ENCODE measurements around the gene SLC30A2.

Gene SLC30A2

GRCh38 chr1:26038477-26038876 is 7.4 kb downstream of the SLC30A2 start:
- no peak for DNase-seq

DNA sequence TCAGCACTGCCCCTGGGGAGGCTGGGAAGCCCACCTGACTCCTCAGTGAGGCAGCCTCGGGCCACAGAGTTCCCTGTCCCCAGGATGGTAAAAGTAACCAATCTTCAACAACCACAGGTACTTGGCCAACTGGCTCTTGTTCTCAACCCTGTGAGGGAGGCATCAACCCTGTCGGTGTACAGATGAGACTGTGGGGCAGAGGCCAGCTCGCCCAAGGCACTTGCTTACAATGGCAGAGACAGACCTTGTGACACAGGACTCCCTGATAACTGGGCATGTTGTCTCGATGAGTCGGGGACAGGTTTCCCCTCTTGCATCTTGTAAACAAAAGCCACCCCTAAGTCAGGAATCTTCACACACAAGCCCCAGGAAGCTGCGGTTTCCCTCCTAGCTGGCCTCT is 8.0 kb downstream of the SLC30A2 start:
- DNase-seq, result no peak

DNA sequence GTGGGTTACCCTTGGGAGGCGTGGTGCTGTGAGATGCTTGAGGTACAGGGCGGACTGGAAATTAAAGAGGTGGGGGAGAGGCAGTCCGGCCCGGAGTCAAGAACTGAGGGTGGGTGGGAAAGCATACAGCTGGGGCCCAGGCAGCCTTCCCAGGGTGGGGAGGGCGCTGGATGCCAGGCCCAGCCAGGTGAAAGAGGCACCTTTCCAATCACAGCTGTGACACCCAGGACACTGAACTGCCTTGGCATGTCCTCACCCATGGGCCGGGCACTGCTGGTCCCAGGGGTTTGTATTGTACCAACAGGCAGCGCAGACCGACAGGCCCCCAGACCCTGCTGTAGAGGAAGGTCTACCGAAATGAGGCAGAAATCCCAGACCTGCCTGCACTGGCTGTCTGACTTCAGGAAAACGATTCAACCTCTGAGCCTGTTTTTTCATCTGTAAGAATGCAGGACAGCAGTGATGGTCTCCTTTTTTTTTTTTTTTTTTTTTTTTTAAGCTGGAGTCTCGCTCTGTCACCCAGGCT is 9.1 kb downstream of the SLC30A2 start:
- no peak for DNase-seq

DNA sequence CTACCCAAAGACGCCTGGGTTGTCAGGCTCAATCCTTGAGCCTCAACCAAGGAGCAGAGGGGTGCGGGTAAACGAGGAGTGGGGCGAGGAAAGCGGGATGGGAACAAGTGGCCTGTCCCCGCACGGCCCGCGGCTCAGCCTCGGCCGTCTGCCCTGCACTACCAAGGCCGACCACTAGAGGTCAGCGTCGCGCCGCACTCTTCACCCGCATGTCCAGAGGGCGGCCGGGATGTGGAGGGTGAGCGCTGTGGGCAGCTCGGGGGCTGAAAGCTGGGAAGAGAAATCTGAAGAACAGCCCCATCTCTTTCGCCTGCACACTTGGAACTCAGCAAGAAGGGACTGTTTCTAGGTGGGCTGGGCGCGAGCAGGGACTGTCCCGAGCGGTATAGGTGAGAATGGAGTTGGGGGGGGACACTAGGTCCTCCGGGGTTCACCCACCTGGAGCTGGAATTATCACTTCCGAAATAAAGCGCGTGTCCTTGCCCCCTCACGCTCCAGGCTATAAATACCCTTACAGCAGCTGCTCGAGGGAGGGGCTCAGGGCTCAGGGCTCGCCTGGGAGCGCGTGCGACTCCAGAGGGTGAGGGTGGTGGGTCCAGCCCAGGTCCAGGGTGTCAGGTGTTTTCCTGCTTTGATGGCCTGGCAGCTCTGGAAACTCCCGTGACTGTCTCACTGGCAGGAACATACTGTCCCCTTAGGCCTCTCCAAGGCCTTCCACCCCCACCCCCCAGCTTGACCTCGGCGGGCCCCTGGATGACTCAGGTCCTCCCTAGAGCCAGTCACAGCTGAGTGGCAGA is 9.8 kb downstream of the SLC30A2 start:
- DNase-seq, result peak; percentile 77

GRCh38 chr1:26035203-26035958 is 10.5 kb downstream of the SLC30A2 start:
- peak; percentile 93 for DNase-seq

GRCh38 chr1:26034504-26035202 is 11.3 kb downstream of the SLC30A2 start:
- DNase-seq, result no peak

- no peak for DNase-seq
These were observed 13.1 kb downstream of the SLC30A2 start for GRCh38 chr1:26032656-26033357.

DNA sequence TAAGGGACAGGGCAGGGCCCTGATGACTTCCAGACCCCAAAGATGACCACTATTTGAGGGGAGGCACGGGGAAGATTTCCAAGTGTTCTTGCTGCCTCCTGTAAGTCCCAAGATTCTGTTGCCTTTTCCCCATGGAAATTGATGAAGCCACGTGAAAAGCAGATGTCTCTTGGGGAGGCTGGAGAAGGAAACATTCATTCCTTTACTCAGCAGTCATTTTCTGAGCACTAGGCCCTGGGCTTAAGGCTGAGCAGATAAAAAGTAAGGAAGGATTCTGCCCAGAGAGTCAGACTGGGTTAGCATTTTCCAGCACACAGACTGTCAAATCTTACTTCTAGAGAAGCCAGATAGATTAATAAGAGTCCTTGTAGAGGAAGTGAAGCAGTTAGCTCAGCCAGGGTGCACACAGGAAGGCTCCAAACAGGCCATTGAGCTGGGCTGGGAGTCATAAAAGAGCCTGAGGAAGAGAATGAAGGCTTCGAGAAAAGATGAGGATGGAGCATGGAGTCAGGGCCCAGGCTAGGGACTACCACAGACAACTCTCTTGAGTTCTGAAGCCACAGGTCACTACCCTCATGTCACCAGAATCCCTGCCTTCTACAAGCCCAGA is 14.2 kb downstream of the SLC30A2 start:
- no peak for DNase-seq

DNA sequence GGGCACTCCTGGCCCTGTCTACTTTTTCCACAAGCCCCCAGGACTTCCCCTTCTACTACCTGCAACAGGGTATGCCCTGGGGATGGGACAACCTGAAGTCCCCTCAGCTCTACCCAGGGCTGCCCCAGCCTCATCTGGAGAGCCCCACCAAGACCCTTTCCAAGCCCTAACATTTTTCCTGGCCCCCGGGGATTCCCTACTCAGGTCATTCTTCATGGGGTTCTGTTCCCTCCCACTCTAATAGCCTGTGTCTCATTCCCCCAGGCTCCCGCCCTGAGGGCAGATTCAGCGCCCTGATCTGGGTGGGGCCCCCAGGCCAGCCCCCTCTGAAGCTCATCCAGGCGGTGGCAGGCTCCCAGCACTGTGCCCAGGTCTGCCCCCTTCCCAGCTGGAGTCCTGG is 14.7 kb downstream of the SLC30A2 start:
- no peak for DNase-seq

- DNase-seq, result no peak
These were observed 15.9 kb downstream of the SLC30A2 start for GRCh38 chr1:26029864-26030481.

GRCh38 chr1:26029054-26029863 is 16.7 kb downstream of the SLC30A2 start:
- DNase-seq, result no peak

DNA sequence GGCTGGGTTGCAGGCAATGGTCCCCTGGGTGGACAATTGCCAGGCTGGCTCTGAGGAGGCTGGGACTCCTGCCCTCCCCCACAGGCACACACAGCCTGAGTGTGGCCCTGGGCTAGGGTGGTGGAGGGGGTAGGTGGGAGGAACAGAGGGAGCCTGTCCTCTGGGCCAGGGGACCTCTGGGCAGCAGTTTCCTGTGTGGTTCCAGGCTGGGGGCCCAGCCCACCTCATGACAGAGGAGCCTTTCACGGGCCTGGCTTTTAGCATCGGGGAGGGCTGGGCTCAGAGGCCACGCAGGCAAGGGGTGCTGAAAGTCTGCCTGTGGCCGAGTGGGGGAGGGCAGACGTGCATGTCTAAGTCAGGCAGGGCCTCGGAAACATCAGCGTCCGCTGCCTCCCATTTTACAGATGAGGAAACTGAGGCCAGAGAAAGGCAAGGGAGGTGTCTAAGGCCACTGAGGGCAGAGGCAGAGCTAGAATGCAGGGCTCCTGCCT is 17.4 kb downstream of the SLC30A2 start:
- DNase-seq, result no peak

GRCh38 chr1:26027716-26028489 is 18.0 kb downstream of the SLC30A2 start:
- DNase-seq, result no peak

DNA sequence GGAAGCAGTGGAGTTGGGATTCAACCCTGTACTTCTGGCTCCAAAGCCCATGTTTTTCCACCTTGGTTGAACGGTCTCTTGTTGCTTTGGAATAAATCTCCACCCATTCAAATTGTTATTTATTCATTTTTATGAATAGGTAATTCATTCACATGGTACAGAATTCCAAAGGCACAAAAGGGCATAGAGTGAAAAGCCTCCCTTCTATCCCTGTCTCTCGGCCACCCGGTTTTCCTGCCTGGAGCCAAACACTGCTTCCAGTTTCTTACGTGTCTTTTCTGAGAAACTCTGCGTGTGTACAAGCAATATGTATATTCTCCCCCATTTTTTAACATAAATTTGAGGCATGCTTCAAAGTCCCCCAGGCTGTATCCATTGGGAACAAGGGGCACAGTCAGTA is 20.4 kb downstream of the SLC30A2 start:
- no peak for DNase-seq

GRCh38 chr1:26025060-26025459 is 20.9 kb downstream of the SLC30A2 start:
- DNase-seq, result no peak

- DNase-seq, result no peak
These were observed 22.1 kb downstream of the SLC30A2 start for GRCh38 chr1:26023826-26024225.

- no peak for DNase-seq
These were observed 22.9 kb downstream of the SLC30A2 start for GRCh38 chr1:26023009-26023408.

- DNase-seq, result no peak
These were observed 23.5 kb downstream of the SLC30A2 start for GRCh38 chr1:26022404-26022779.

DNA sequence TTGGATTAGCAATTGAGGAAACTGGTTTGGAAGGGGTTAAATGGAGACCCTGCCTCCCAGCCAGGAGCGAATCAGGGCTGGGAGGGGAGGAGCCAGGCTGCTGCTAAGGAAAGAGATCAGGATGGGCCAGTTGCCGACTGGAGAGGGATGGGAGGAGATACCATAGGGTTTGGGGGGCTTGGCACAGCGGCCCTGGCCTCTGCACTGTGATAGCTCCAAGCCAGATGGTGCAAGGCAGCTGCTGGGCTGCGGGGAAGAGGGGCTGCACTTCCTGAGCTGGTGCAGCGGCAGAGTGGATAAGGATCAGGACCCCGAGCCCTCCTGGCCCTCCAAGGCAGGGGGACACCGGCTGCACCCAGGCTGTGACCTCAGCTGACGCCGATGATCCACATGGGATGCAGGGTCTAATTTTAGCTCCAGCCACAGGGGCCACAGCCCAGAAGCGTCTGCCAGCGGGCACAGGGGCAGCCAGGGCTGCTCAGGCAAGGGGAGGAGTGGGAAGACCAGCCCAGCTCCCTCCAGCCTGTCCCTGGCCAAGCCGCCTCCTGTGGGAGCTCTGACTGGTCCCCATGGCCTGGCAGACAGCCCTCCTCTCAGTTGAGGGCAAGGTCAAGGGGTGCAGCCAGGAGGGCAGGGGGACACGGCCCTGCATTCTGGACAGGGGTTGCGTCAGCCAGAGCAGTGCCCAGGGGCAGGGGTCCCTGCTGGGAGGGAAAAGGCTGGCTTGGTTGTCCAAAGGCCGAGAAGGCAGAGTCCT is 24.1 kb downstream of the SLC30A2 start, which contains the start of gene EXTL1:
TSS of gene EXTL1 (plus strand) at position 129 of the 757 bp plus-strand sequence. CDS start 872 bp downstream, outside the sequence.
- no peak for DNase-seq
